Middle frontal gyrus (tissue), 1 donor: ENCODE measurements around the gene ADH4.
"Not testable (repeated sequence)": the region's sequence is repeated elsewhere in the genome, so short reads cannot be mapped to it uniquely, and the experiment has no call there.

Experiments used
- DNase-seq: peaks from one replicate; pipeline ENCODE4 v3.0.0-alpha.2; 2015; ENCODE audit warnings: low spot score; ENCODE audit errors: extremely low spot score

Gene ADH4

GRCh38 chr4:99080869-99081268 lies 63.2 kb downstream of the ADH4 start:
- DNase-seq, result not testable (repeated sequence)

GRCh38 chr4:99079625-99080295 lies 64.3 kb downstream of the ADH4 start:
- DNase-seq, result no peak

GRCh38 chr4:99078931-99079624 lies 65.0 kb downstream of the ADH4 start:
- DNase-seq, result no peak

- no peak for DNase-seq
Observed at GRCh38 chr4:99078336-99078735, 65.8 kb downstream of the ADH4 start.

- no peak for DNase-seq
Observed at GRCh38 chr4:99077177-99077576, 66.9 kb downstream of the ADH4 start.

- DNase-seq, result no peak
Observed at GRCh38 chr4:99076292-99076976, 67.7 kb downstream of the ADH4 start.

GRCh38 chr4:99074816-99075215 lies 69.3 kb downstream of the ADH4 start:
- no peak for DNase-seq
